ENCODE data around the gene LDLRAD4.

LDLRAD4 gene

GRCh38 chr18:13357289-13357688, 138.7 kb downstream of the LDLRAD4 start:
- DNase-seq: no peak

DNA sequence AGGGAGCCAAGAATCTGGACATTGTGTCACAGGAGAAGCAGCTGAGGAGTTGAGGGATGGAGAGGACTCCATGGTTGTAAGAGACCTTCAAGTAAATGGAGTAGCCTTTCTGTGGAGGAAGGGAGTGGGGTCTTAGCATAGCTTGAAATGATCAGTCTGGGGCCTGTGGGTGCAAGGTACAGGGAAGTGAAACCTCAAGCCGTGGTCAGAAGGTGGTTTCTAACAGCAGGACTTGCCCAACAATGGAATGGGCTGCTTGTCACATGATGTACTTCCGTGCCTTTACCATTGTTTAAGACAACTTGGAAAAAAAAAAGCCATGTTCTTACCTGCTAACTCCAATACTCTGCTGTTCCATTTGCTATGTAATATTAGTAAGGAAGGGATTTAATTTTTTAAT, 140.7 kb downstream of the LDLRAD4 start:
- no peak for DNase-seq

- DNase-seq: no peak
These were observed 142.9 kb downstream of the LDLRAD4 start for GRCh38 chr18:13361431-13361830.

GRCh38 chr18:13362051-13362450, 143.5 kb downstream of the LDLRAD4 start:
- no peak for DNase-seq

DNA sequence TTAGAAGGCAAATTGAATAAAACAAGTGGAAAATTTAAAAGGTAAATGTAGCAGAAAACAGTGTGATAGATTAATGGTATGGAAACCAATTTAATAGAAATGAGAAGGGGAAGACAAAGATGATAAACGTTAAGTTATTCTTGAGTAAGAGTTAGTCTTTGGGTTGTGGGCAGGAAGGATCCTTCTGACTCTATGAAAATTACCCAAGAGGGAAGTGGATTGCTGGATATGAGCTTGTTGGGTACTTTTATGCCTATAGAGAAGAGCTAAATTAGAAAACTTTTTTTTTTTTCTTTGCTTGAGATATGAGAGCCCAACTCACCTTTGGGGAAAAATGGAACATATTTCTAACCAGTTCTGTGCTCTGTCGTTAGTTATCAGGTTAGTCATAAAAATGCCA, 144.0 kb downstream of the LDLRAD4 start:
- no peak for DNase-seq

- DNase-seq: no peak
These were observed 144.8 kb downstream of the LDLRAD4 start for GRCh38 chr18:13363359-13363758.

DNA sequence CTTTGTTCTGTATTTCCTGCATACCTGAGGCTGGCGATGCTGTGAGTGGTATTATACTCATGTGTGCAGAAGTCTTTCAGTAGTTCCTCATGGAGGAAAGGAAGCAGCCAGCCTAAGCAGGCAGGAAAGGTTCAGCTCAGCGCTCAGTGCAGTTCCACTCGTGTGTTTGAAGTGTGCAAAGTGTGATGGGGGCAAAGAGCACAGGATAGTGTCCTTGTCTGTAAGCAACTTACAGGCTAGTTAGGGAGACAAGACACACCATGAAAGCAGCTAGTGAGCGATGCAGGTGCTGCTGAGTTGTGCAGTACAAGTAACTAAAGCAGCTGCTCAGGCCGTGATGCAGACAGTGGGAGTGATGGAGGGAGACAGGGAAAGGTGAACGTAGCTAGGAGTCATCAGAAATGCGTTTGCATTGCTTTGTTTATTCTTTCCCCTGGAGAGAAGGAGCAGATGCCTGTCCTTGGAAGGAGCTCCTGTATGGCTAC, 146.2 kb downstream of the LDLRAD4 start:
- DNase-seq: no peak

DNA sequence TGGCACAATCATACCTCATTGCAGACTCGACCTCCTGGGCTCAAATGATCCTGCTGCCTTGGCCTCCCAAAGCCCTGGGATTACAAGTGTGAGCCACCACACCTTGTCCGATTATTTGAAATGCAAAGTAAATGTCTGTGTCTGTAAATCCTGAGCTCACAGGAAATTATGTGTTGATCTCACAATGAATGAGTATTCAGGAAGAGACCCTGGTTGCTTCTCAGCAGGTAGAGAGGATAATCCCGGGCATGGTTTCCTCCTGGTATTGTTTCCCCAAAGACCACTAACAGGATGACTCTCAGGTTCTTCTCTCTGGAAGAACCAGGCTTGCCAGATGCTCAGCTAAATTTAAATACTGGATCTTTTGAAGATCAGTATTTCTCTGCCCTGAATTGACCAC, 147.6 kb downstream of the LDLRAD4 start:
- no peak for DNase-seq

GRCh38 chr18:13366541-13366940, 148.0 kb downstream of the LDLRAD4 start:
- no peak for DNase-seq

GRCh38 chr18:13366962-13367892, 148.7 kb downstream of the LDLRAD4 start:
- no peak for DNase-seq

- no peak for DNase-seq
These were observed 149.7 kb downstream of the LDLRAD4 start for GRCh38 chr18:13368080-13368813.

DNA sequence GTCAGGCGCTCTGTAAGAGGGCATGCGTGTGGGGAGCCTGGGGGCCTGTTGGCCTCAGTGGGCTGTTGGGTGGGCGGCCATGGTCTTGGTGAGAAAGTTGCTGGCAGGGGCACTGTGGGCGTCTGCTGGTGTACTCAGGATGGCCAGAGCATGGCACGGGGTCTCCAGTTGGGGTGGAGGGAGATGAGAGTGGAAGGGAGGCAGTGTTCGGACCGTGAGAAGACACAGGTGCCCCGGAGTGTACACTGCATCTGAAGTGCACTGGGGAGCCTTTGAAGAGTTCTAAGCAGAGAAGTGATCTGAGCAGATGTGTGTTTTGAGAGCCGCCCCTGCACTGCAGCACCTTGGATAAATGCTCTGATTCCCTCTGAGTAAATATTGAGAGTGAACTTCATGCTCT, 150.8 kb downstream of the LDLRAD4 start:
- DNase-seq: no peak

- DNase-seq: no peak
These were observed 151.4 kb downstream of the LDLRAD4 start for GRCh38 chr18:13369756-13370510.

DNA sequence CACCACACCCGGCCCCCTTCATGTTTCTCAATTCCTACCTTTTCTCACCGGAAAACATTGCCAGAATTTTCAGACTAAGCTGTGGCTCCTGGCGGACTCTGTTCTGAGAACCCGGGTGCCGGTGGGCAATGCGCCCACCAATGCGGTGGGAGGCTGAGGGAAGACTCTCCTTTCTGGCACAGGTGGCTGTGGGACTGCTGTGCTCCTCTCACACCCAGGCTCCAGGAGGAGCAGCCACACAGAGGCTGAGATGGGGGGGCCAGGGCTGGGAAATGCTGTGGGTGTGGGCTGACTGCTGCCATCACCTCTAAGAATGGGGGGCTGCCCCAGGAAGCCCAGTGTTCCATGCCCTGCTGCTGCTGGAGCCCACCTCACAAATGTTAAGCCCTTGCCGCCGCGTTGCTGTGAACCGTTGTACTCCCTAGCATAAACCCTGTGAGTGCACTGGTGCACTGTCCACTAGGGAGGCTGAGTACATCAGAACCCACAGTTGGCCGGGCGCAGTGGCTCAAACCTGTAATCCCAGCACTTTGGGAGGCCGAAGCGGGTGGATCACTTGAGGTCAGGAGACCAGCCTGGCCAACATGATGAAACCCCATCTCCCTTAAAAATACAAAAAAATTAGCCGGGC, 152.6 kb downstream of the LDLRAD4 start:
- DNase-seq: no peak

- DNase-seq: no peak
These were observed 153.3 kb downstream of the LDLRAD4 start for GRCh38 chr18:13371689-13372418.

DNA sequence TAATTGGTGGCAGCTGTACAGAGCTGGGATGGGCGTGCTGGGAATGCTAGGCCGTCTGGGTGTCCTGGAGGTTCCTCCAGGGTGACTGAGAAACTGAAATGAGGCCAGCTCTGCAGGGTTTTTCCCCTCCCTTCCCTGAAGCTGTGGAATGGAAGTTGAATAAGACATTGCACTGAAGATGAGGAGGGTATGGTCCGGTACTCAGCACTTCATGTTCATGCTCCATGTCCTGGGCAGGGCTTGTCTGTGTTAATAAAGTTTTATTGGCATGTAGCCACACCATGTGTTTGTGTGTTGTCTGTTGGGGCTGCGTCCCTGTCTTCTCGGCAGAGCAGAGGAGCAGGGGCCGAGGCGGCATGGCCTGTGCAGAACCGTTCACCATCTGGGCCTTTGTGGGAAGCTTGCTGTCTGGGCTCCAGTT, 154.0 kb downstream of the LDLRAD4 start:
- no peak for DNase-seq

- no peak for DNase-seq
These were observed 155.5 kb downstream of the LDLRAD4 start for GRCh38 chr18:13374096-13374467.

GRCh38 chr18:13374468-13375301, 156.1 kb downstream of the LDLRAD4 start:
- DNase-seq: no peak

DNA sequence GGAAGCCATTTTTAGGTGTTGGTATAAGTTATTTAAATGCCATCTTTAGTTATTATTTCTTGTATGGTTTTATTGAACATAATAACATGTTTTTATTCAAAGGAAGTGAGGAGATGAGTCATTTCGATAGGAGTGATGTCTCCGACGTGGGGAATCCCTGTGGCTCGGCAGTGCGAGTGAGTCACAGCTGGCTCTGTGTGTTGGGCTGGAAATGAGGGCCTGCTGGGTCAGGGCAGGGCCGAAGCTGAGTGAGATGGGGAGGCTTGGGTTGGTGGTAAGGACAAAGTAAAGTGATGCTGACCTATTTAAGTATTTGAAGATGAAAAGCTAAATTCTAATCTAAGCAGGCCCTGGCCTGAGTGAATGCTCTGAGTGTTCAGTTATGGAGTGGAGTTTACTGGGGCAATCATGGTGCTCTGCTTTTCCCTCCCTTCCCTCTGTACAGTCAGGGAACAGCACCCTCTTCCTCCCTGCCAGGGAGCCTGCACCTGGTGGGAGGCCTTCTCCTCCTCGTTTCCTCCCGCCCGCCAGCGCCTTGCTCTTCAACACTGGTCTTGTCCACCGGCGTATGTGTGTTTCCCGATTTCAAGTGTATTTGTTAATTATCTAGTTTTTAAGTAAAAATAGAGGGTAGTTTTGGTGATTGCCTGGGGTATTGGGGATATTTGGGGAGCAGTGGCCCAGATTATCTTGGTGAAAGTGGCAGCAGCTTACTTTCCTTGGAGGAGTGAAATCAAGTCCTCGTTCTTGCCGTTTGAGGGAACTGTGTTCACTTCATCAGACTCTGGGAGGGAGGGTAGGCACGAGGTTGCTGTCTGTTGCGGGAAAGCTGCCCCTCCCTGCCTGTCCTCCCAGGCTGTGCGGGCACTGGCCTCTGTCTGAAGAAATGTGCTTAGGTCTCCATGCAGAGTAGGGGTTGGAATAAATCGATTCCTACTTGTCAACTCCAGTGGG, 157.0 kb downstream of the LDLRAD4 start:
- no peak for DNase-seq

DNA sequence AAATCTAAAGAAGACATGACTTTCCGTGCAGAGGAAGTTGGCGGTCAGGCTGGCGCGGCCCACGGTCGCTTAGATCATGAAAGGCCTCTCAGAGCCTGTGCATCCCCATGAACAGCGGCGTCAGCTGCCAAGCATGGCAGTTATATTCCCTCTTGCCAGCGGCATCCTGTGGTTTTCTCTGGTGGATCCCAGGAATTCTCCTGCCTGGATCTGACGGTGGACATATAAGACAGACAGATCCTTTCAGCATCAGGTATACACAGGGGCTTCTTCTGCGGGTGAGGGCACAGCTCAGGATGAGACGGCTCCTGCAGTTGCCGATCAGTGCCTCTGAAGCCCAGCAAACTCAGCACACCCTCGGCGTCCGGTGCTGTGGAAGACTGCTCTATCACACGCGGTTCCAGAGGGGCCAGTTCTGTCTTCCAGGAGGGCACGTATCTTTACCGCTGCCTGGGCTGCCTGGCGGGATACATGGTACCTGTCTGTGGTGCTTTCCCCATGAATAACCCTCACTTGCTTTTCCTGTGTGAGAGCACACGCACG, 157.8 kb downstream of the LDLRAD4 start:
- no peak for DNase-seq
